ENCODE measurements around the gene TSSK2.

Gene TSSK2

DNA sequence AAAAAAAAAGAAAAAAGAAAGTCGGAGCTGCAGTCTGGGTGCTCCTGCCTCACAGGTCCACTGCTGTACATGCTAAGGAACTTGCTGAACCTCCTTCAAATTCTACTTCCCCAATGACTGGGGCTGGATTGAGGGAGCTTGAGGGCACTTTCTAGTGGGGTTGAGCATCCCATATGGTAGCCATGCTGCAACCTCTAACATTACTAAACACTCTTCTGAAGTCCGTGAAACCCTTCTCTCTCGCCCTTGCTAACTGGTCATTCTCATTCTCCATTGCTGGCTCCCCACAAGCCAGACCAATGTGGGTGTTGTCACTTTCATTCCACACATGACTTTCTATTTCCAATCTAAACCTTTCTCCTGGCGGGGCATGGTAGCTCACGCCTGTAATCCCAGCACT is 12.1 kb downstream of the TSSK2 start:
- Histone ChIP-seq H3K9me3 (ENCODE audit: control insufficient read depth, low read length) (no peaks in the 10 kb centered on the region), H3K4me3 (ENCODE audit: extremely low read depth, insufficient read depth, low read length, poor library complexity, severe bottlenecking) (peak overlapping the region; percentile 93), H3K27ac (ENCODE audit: low read depth, low read length, severe bottlenecking) (no peak overlapping the region), H3K4me1 (ENCODE audit: control insufficient read depth, insufficient read depth, low read length, poor library complexity, severe bottlenecking) (no peaks in the 10 kb centered on the region), H3K36me3 (ENCODE audit: control insufficient read depth, insufficient read depth, low read length) (peaks cover 43% of the 10 kb centered on the region)
- 69 to 90% methylated on average over 2 to 4 of the region's 5 CpGs for WGBS, 2 experiments (ENCODE audit: insufficient coverage in 2 of 2)

DNA sequence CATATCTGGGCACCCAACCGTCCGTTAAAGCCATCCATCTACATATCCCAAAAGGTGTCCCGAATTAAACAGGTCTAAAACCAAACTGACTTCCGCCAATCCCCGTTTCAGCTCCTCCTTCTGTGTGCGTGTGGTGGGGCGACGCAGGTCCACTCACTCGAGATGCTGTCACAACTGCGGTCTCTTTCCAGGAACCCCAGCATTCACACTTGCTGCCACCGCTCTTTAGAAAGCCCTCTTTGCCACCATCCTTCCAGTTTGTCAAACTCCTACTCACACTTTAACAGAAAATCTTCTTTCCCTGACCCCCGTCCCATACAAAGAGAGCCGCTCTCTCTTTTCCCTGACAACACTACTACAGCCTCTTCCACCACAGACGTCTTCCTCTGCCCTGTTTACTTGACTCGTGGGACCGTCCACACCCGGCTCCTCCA is 12.9 kb downstream of the TSSK2 start:
- peaks cover 36% of the 10 kb centered on the region for H3K36me3 ChIP-seq (ENCODE audit: control insufficient read depth, insufficient read depth, low read length)
- H3K4me3 ChIP-seq (ENCODE audit: extremely low read depth, insufficient read depth, low read length, poor library complexity, severe bottlenecking) = peak overlapping the region; percentile 93
- 3 to 10% methylated on average over 14 of the region's 17 CpGs for WGBS, 2 experiments (ENCODE audit: insufficient coverage in 2 of 2)
- H3K9me3 ChIP-seq (ENCODE audit: control insufficient read depth, low read length) = no peaks in the 10 kb centered on the region
- H3K4me1 ChIP-seq (ENCODE audit: control insufficient read depth, insufficient read depth, low read length, poor library complexity, severe bottlenecking) = no peaks in the 10 kb centered on the region
- H3K27ac ChIP-seq (ENCODE audit: low read depth, low read length, severe bottlenecking) = peak overlapping the region; percentile 45

DNA sequence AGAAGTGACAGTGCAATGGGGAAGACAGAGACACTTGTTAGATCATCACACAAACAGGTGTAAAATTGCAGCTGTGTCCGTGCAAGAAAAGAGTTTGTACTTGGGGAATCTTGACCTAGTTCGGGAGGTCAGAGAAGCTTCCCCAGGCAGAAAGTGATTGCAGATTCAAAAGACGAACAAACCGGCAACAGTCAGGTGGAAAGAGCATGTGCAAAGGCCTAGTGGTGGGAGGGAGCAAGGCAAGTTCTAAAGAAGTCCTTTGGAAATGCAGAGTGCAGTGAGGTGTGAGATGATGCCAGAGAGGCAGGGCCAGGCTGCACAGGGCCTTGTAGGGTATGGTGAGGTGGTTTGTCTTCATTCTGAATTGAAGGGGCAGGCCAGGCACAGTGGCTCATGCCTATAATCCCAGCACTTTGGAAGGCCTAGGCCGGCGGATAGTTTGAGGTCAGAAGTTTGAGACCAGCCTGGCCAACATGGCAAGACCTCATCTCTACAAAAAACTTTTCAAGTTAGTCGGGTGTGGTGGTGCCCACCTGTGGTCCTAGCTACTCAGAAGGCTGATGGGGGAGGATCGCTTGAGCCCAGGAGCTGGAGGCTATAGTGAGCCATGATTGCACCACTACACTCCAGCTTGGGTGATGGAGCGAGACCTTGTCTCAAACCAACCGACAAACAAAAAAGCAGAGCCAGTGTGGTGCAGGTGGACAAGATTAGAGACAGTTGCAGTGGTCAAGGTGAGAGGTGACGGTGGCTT is 15.3 kb downstream of the TSSK2 start:
- no peak overlapping the region for H3K4me3 ChIP-seq (ENCODE audit: extremely low read depth, insufficient read depth, low read length, poor library complexity, severe bottlenecking)
- H3K9me3 ChIP-seq (ENCODE audit: control insufficient read depth, low read length) = no peaks in the 10 kb centered on the region
- H3K4me1 ChIP-seq (ENCODE audit: control insufficient read depth, insufficient read depth, low read length, poor library complexity, severe bottlenecking) = no peaks in the 10 kb centered on the region
- H3K36me3 ChIP-seq (ENCODE audit: control insufficient read depth, insufficient read depth, low read length) = peaks cover 13% of the 10 kb centered on the region
- no peak overlapping the region for H3K27ac ChIP-seq (ENCODE audit: low read depth, low read length, severe bottlenecking)
- WGBS, 2 experiments (ENCODE audit: insufficient coverage in 2 of 2) = 79 to 84% methylated on average over 9 to 10 of the region's 11 CpGs

DNA sequence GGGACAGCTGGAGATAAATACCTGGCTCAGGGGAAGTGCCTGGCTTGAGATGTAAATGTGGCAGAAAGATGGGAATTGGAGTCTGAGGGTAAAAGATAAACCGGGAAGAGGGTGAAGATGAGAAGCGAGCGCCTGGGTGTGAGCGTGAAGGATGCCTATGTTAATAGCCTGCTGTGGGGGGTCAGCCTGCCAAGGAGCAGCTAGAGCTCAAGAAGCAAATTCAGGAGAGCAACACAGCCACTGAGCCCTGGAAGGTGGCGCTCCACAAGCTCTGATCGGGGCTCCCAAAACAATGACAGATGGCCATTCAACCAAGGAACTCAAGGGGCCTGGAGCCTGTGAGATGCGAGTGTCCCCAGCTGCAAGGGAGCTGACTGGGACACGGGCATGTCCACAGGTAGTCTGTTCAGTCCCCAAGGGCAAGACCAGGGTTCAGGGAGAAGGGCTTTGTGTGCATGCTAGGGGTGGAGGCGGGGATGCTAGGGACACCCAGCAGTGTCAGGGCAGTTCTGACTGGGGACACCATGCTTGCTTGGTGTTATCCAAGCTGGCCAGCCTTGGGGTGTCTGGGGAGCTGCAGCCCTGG is 16.2 kb downstream of the TSSK2 start:
- H3K27ac ChIP-seq (ENCODE audit: low read depth, low read length, severe bottlenecking) = no peak overlapping the region
- H3K4me3 ChIP-seq (ENCODE audit: extremely low read depth, insufficient read depth, low read length, poor library complexity, severe bottlenecking) = no peak overlapping the region
- 23 to 27% methylated on average over 8 to 9 of the region's 9 CpGs for WGBS, 2 experiments (ENCODE audit: insufficient coverage in 2 of 2)
- H3K36me3 ChIP-seq (ENCODE audit: control insufficient read depth, insufficient read depth, low read length) = peaks cover 4% of the 10 kb centered on the region
- H3K9me3 ChIP-seq (ENCODE audit: control insufficient read depth, low read length) = no peaks in the 10 kb centered on the region
- no peaks in the 10 kb centered on the region for H3K4me1 ChIP-seq (ENCODE audit: control insufficient read depth, insufficient read depth, low read length, poor library complexity, severe bottlenecking)

DNA sequence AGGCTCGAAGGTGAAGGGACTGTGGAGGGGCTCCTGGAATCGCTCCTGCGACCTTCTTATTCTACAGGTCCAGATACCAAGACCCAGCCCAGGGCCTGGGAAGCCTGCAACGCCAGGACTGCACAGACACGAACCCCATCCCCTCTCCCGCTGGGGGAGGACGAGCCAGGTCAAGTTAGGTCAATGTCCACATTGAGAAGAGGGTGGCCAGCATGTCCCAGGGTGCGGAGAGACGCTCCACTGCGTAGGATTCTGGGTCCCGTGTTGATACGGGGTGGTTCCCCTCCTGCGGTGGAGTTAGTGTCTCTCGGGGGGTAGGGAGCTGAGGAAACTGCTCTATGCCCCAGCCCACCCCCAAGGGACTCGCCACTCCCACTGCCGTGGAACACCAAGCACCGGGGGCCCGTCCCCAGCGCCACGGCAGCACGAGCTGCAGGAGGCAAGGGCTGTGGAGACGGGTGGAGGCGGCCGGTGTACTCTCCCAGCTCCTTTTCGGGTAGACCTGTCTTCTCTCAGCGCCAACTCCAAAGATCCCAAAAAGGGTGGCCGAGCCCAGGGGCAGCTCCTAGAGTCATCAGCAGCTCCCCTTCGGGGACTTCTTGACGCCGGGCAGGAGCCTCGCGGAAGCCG is 17.4 kb downstream of the TSSK2 start:
- H3K27ac ChIP-seq (ENCODE audit: low read depth, low read length, severe bottlenecking) = no peak overlapping the region
- no peaks in the 10 kb centered on the region for H3K9me3 ChIP-seq (ENCODE audit: control insufficient read depth, low read length)
- no peaks in the 10 kb centered on the region for H3K4me1 ChIP-seq (ENCODE audit: control insufficient read depth, insufficient read depth, low read length, poor library complexity, severe bottlenecking)
- 74 to 79% methylated on average over 26 to 30 of the region's 33 CpGs for WGBS, 2 experiments (ENCODE audit: insufficient coverage in 2 of 2)
- no peak overlapping the region for H3K4me3 ChIP-seq (ENCODE audit: extremely low read depth, insufficient read depth, low read length, poor library complexity, severe bottlenecking)
- no peaks in the 10 kb centered on the region for H3K36me3 ChIP-seq (ENCODE audit: control insufficient read depth, insufficient read depth, low read length)

DNA sequence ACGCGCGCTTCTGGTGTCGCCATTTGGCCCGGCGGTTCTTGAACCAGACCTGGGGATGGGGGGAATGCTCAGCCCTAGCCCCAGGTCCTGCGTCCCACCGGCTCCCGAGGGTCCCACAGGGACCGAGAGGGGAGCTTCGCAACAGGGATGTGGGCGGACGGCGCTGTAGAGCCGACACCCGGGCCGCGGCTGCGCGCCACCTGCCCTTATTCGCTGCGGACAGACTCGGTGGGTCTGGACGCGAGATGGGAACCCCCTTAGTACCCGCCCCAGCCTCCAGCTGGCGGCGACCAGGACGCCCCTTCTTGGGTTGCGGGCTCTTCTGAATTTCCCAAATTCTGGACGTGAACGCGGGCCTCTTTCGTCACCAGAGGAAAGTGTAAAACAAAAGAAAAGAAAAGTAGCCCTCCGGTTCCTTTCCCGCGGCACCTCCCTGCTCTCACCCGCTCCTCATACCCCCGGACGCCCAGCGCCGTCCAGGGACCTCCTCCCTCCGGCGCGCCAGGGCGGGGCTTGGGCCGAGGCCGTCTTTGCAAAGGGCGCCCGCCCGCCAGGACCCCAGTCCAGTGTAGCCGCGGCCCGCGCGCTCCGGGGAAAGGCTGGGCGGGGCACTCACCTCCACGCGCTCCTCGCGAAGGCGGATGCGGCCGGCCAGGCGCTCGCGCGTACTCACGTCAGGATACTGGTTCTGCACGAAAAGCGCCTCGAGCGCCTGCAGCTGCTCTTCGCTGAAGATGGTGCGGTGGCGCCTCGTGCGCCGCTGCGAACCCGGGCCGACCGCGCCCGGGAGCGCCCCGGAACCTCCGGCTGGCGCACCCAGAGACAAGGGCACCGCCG is 18.2 kb downstream of the TSSK2 start:
- peak overlapping the region; percentile 11 for H3K4me3 ChIP-seq (ENCODE audit: extremely low read depth, insufficient read depth, low read length, poor library complexity, severe bottlenecking)
- H3K4me1 ChIP-seq (ENCODE audit: control insufficient read depth, insufficient read depth, low read length, poor library complexity, severe bottlenecking) = no peaks in the 10 kb centered on the region
- H3K9me3 ChIP-seq (ENCODE audit: control insufficient read depth, low read length) = no peaks in the 10 kb centered on the region
- no peaks in the 10 kb centered on the region for H3K36me3 ChIP-seq (ENCODE audit: control insufficient read depth, insufficient read depth, low read length)
- WGBS, 2 experiments (ENCODE audit: insufficient coverage in 2 of 2) = 14 to 15% methylated on average over 74 to 81 of the region's 92 CpGs
- H3K27ac ChIP-seq (ENCODE audit: low read depth, low read length, severe bottlenecking) = no peak overlapping the region

DNA sequence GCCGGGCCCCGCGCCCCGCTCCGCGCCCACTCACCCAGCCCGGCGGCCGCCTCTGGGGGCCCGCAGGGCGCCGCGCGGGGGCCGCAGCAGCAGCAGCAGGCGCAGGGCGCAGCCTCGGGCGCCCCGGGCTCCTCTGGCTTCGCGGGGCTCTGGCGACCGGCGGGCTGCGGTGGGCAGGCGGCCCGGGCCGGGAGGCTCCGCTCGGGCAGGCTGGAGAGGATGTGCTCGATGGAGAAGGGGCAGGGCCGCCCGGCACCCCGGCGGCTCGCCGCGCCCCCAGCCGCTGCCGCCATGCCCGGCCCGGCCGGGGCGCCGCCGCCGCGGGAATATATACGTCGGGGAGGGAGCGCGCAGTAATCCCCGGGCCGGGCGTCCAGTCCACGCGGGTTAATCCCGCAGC is 18.9 kb downstream of the TSSK2 start, which contains the start of gene GSC2:
Gene GSC2 (minus strand): TSS at position 302 of the 400 bp plus-strand sequence. CDS start 9 bp downstream, at position 293.
- no peak within 1 kb of the TSS for H3K27ac ChIP-seq (ENCODE audit: low read depth, low read length, severe bottlenecking)
- WGBS, 2 experiments (ENCODE audit: insufficient coverage in 2 of 2) = 3% methylated on average over 36 to 52 of the region's 59 CpGs
- no peaks in the 10 kb centered on the region for H3K9me3 ChIP-seq (ENCODE audit: control insufficient read depth, low read length)
- H3K36me3 ChIP-seq (ENCODE audit: control insufficient read depth, insufficient read depth, low read length) = no peaks in the 10 kb centered on the region
- peak within 1 kb of the TSS; percentile 11 for H3K4me3 ChIP-seq (ENCODE audit: extremely low read depth, insufficient read depth, low read length, poor library complexity, severe bottlenecking)
- no peaks in the 10 kb centered on the region for H3K4me1 ChIP-seq (ENCODE audit: control insufficient read depth, insufficient read depth, low read length, poor library complexity, severe bottlenecking)

DNA sequence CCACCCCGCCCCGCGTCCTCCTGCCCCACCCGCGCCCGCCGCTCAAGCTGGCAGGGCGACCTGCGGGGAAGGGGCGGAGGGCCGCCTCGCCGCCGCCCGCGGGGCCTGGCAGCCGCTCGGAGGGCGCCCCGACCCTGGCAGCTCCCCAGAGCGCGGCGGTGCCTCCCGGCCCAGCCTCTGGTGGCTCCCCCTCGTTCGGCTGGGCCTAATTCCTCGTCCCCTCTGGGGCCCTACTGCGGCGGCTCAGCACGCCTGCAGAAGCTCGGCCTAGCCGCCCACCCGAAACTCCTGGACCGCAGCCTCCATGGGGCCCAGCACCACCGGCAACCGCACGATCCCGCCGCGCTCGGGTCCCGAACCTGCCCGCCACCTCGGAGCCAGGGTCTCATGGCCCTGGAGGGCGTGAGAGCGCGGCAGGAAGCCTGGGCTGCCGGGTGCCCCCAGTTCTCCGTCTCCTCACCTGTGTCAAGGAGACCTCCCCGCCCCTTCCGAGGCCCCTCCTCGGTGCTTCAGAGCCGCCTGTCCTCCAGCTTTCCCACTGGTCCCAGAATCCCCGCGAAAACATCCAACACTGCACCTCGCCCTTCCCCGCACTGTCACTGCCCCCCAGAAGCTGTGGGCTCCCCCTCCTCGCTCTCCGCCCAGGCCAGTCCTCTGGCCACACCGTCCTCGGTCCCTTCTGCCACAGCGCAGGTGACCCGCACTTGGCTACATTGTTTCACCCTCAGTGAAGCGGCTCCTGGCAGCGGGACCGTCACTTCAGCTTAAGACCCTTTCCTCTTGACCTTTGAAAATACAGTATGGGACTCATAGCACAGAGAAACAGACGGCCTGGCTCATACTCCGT is 19.6 kb downstream of the TSSK2 start:
- Histone ChIP-seq H3K4me1 (ENCODE audit: control insufficient read depth, insufficient read depth, low read length, poor library complexity, severe bottlenecking) (no peaks in the 10 kb centered on the region), H3K27ac (ENCODE audit: low read depth, low read length, severe bottlenecking) (no peak overlapping the region), H3K36me3 (ENCODE audit: control insufficient read depth, insufficient read depth, low read length) (no peaks in the 10 kb centered on the region), H3K4me3 (ENCODE audit: extremely low read depth, insufficient read depth, low read length, poor library complexity, severe bottlenecking) (no peak overlapping the region), H3K9me3 (ENCODE audit: control insufficient read depth, low read length) (no peaks in the 10 kb centered on the region)
- WGBS, 2 experiments (ENCODE audit: insufficient coverage in 2 of 2) = 22 to 26% methylated on average over 54 to 55 of the region's 68 CpGs

DNA sequence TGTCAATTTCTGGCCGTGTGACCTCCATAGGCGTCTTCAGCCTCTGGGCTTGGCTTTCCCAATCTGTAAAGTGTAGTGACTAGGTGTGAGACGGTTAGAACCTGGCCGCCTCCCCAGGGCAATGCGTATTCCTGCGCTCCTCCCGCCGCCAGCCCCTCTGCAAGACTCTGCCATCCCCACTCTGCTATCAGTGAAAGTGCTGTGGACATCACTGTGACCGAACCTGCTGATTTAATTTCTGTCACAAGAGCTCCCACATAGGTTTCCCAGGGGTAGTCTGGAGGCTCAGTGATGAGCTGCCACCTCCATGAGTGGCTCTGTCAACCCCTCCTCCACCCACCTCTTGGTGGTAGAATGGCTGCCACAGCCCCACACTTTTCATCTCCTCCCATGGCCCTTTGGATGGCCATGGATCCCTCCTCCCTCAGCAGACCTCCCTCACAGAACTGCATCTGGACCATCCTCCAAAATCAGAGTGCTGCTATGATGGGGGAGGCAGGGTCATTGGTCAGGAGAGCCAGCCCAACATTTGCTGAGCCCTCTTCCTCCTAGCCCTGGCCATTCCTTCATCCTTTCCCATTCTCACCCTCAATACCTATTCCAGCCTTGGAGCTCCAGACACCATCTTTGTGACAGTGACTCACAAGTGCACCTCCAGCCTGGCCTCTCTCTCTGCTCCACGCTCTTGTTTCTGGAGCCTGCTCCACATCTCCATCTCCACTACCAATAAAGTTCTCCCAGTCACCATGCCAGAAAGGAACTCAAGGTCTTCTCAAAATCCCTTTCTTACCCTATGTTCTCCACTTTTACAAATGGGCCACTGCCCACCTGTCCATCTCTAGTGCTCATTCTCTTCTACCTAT is 20.5 kb downstream of the TSSK2 start:
- no peaks in the 10 kb centered on the region for H3K36me3 ChIP-seq (ENCODE audit: control insufficient read depth, insufficient read depth, low read length)
- no peaks in the 10 kb centered on the region for H3K4me1 ChIP-seq (ENCODE audit: control insufficient read depth, insufficient read depth, low read length, poor library complexity, severe bottlenecking)
- 64 to 65% methylated on average over 7 to 9 of the region's 10 CpGs for WGBS, 2 experiments (ENCODE audit: insufficient coverage in 2 of 2)
- H3K4me3 ChIP-seq (ENCODE audit: extremely low read depth, insufficient read depth, low read length, poor library complexity, severe bottlenecking) = no peak overlapping the region
- no peak overlapping the region for H3K27ac ChIP-seq (ENCODE audit: low read depth, low read length, severe bottlenecking)
- no peaks in the 10 kb centered on the region for H3K9me3 ChIP-seq (ENCODE audit: control insufficient read depth, low read length)

Measured in mesodermal cell (in vitro differentiated cells).